GM12865 (cell line): ENCODE results near the gene STK36.

ENCODE experiments used
- DNase-seq: peaks from one replicate; pipeline ENCODE4 v3.0.0; 2010; ENCODE audit warnings: low read depth
- H3K4me3 ChIP-seq: 2 replicates; pipeline ENCODE4 v1.5.1; 2011; ENCODE audit warnings: mild to moderate bottlenecking, low read depth, low read length, control low read depth
- TF ChIP-seq, protein P1 (sequence below): IDR thresholded peaks from 2 replicates; pipeline ENCODE4 v1.5.1; 2011; ENCODE audit warnings: low read length, control low read depth, low read depth, inconsistent platforms; ENCODE audit not compliant: insufficient read depth; ENCODE audit errors: missing control alignments

STK36 gene, protein sequence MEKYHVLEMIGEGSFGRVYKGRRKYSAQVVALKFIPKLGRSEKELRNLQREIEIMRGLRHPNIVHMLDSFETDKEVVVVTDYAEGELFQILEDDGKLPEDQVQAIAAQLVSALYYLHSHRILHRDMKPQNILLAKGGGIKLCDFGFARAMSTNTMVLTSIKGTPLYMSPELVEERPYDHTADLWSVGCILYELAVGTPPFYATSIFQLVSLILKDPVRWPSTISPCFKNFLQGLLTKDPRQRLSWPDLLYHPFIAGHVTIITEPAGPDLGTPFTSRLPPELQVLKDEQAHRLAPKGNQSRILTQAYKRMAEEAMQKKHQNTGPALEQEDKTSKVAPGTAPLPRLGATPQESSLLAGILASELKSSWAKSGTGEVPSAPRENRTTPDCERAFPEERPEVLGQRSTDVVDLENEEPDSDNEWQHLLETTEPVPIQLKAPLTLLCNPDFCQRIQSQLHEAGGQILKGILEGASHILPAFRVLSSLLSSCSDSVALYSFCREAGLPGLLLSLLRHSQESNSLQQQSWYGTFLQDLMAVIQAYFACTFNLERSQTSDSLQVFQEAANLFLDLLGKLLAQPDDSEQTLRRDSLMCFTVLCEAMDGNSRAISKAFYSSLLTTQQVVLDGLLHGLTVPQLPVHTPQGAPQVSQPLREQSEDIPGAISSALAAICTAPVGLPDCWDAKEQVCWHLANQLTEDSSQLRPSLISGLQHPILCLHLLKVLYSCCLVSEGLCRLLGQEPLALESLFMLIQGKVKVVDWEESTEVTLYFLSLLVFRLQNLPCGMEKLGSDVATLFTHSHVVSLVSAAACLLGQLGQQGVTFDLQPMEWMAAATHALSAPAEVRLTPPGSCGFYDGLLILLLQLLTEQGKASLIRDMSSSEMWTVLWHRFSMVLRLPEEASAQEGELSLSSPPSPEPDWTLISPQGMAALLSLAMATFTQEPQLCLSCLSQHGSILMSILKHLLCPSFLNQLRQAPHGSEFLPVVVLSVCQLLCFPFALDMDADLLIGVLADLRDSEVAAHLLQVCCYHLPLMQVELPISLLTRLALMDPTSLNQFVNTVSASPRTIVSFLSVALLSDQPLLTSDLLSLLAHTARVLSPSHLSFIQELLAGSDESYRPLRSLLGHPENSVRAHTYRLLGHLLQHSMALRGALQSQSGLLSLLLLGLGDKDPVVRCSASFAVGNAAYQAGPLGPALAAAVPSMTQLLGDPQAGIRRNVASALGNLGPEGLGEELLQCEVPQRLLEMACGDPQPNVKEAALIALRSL (N-terminal part only)

DNA sequence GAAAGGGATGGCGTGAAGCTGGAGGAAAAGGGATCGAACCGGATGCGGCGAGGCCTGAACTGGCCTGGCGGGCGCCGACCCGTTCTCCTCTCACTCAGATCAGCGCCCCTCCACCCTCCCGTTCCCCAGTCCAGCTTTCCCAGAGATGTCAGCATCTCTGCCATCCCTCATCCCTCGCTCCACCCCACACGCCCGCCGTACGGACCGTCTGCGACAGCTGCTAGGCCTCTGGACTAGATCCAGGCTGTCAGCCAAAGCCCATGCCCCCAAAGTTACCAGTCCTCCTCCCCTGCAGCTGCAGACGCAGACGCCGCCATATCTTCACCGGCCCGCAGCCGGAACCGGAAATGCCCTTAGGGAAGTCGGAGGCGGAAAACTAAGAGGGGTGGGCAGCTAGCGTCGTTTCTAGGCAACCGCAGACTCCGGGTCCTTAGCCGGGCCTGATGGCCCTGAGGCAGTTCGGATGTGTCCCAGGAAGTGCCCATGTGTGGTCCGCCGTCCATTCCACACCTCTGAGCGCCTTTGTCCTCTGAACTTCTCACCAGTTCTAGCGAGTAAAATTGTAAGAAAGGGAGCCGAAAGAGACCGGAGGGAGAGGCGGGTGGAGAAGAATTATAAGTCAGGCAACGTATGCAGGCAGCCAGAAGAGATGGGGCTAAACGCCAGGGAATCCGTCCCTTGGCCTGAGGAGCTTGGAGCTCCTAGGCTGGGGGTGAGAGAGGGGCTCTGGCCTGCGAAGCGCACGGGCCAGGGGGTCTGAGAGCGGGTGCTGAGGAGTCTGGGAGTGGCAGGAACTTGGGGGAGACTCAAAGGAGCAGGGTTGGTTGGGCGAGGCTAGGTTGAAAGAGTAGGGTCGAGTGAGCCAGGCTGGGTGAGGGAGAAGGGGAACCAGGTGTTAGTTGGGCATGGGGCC is at the start of gene STK36, which contains the start of gene RNF25:
Gene STK36 (plus strand): TSS at position 433 of the 913 bp plus-strand sequence. CDS start 744 bp downstream, outside the sequence.
Gene RNF25 (minus strand): TSS at position 349 of the 913 bp plus-strand sequence. CDS start 32 bp downstream, at position 317.
- TF ChIP-seq, protein P1, sequence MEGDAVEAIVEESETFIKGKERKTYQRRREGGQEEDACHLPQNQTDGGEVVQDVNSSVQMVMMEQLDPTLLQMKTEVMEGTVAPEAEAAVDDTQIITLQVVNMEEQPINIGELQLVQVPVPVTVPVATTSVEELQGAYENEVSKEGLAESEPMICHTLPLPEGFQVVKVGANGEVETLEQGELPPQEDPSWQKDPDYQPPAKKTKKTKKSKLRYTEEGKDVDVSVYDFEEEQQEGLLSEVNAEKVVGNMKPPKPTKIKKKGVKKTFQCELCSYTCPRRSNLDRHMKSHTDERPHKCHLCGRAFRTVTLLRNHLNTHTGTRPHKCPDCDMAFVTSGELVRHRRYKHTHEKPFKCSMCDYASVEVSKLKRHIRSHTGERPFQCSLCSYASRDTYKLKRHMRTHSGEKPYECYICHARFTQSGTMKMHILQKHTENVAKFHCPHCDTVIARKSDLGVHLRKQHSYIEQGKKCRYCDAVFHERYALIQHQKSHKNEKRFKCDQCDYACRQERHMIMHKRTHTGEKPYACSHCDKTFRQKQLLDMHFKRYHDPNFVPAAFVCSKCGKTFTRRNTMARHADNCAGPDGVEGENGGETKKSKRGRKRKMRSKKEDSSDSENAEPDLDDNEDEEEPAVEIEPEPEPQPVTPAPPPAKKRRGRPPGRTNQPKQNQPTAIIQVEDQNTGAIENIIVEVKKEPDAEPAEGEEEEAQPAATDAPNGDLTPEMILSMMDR, result no peak
- DNase-seq, result peak; percentile 90
- H3K4me3 ChIP-seq, result peak within 1 kb of the TSS; percentile 91

DNA sequence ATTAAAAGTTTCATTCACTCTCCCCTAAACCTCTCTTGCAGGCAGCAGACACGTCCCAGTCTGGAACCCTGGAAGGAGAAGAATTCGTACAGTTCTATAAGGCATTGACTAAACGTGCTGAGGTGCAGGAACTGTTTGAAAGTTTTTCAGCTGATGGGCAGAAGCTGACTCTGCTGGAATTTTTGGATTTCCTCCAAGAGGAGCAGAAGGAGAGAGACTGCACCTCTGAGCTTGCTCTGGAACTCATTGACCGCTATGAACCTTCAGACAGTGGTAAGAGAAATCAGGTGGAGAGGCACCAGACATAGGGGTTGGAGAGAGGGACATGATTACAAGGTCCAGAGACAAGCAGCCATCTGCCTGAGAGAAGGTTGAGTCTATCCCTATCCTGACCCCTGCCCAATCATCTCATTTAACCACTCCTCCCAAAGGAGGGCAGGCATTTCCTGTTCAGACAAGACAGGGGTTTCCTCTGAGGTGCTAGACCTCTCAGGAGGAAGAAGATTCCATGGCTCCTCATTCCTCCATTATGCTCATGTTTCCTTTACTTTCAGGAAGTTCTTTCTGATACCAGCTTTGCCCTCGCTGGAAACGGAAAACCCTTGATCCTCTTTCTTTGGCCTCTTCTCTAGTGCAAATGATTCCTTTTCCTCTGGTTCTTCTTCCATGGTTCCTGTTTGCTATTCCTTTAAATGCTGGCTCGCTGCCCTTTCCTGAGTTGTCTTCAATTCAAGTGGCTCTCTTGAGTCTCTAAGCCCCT is 49.1 kb upstream of the STK36 start:
- no peak overlapping the region for H3K4me3 ChIP-seq
- no peak for DNase-seq
- TF ChIP-seq, protein P1, result no peak

DNA sequence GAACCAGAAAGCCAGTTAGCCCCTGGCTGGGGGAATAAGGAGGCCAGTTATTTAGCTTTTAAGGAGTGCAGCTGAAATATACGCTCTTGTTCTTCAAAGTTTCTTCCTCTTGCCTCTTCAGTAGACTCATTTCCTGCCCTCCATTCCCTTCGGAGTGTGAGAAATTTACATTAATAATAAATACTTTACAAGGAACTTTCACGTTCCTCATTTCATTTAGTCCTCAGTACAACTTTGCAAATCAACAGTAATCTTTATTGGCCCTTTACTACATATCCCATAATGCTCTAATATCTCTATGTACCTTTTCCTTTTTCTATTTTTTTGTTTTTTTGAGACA is 48.5 kb upstream of the STK36 start:
- no peak overlapping the region for H3K4me3 ChIP-seq
- DNase-seq, result no peak
- TF ChIP-seq, protein P1, result no peak

DNA sequence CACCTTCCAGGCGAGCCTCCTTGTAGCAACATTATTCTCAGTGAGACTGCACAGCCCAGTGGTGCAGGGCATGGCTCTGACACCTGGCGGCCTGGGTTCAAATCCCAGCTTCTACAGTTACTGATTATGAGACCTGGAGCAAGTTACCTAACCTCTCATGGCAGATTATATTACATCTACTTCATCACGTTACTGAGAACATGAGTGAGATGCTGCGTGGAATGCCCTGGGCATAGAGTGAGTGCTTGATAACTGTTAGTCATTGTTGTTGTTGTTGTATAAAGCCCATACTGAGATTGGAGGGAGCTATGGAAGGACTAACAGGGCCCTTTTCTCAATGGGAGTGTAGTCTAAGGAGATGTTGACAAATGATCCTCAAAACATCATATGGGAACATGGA is 45.5 kb upstream of the STK36 start:
- DNase-seq, result no peak
- TF ChIP-seq, protein P1, result no peak
- no peak overlapping the region for H3K4me3 ChIP-seq

DNA sequence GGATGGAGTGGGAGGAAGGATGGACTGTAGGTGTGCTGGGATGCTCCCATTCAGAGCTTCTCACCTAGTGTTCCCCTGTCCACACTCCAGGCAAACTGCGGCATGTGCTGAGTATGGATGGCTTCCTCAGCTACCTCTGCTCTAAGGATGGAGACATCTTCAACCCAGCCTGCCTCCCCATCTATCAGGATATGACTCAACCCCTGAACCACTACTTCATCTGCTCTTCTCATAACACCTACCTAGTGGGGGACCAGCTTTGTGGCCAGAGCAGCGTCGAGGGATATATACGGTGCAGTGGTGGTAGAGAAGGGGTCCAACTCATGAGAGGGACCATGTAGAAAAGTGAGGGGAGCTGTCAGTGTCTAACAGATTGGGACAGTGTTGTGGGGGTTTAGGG is 43.9 kb upstream of the STK36 start:
- DNase-seq, result no peak
- TF ChIP-seq, protein P1, result no peak

More for the DNA sequence above, 43.9 kb upstream of the STK36 start:
- H3K4me3 ChIP-seq, result no peak overlapping the region
